ENCODE data around the gene TICAM2.

DNA sequence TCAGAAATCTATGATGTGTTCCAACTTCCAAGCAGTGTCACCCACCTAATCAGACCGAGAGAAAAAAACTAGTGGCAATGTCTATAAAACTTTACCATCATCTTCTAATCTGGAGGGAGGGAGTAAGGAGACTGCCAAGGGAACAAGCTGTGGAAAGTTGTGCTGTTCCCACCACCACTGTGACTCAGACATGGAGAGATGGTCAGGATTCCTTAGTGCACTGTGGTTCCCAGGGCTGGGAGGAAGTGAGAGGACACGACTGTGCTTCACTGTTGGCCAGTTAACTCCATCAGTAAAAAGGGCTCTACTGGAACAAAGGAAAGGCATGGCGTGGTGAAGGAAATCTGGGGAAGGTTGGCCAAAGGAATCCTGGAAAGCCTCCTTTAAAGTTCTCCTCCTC lies 18.8 kb downstream of the TICAM2 start:
- TF ChIP-seq EZH2 (optimal IDR thresholded peaks at IDR 0.05; ENCODE audit: low read depth, low read length) = no peak
- TF ChIP-seq, protein P1, sequence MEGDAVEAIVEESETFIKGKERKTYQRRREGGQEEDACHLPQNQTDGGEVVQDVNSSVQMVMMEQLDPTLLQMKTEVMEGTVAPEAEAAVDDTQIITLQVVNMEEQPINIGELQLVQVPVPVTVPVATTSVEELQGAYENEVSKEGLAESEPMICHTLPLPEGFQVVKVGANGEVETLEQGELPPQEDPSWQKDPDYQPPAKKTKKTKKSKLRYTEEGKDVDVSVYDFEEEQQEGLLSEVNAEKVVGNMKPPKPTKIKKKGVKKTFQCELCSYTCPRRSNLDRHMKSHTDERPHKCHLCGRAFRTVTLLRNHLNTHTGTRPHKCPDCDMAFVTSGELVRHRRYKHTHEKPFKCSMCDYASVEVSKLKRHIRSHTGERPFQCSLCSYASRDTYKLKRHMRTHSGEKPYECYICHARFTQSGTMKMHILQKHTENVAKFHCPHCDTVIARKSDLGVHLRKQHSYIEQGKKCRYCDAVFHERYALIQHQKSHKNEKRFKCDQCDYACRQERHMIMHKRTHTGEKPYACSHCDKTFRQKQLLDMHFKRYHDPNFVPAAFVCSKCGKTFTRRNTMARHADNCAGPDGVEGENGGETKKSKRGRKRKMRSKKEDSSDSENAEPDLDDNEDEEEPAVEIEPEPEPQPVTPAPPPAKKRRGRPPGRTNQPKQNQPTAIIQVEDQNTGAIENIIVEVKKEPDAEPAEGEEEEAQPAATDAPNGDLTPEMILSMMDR (IDR thresholded peaks at IDR 0.05; ENCODE audit: low read length) = no peak
- TF ChIP-seq EZH2phosphoT487 (IDR thresholded peaks at IDR 0.05; ENCODE audit: low read length) = no peak

Measured in MM.1S (cell line).